ENCODE measurements around the gene KCND2. TPM values are rescaled to one million over a fixed set of nuclear protein-coding genes. Genes with fewer than 3 reads are reported as not detected.

Gene KCND2
- total RNA-seq, 1 experiment from 2014 or later = not detected

GRCh38 chr7:120412139-120413050 is 139.4 kb downstream of the KCND2 start:
- no peak for DNase-seq (ENCODE audit: low read depth)

- no peak for DNase-seq (ENCODE audit: low read depth)
Observed at GRCh38 chr7:120413164-120413563, 140.2 kb downstream of the KCND2 start.

GRCh38 chr7:120417244-120417979 is 144.4 kb downstream of the KCND2 start:
- no peak for DNase-seq (ENCODE audit: low read depth)

- DNase-seq (ENCODE audit: low read depth) = no peak
Observed at GRCh38 chr7:120421151-120421651, 148.2 kb downstream of the KCND2 start.

GRCh38 chr7:120431016-120431415 is 158.0 kb downstream of the KCND2 start:
- DNase-seq (ENCODE audit: low read depth) = no peak

GRCh38 chr7:120436487-120437060 is 163.6 kb downstream of the KCND2 start:
- no peak for DNase-seq (ENCODE audit: low read depth)

- no peak for DNase-seq (ENCODE audit: low read depth)
Observed at GRCh38 chr7:120441850-120442249, 168.9 kb downstream of the KCND2 start.

- no peak for DNase-seq (ENCODE audit: low read depth)
Observed at GRCh38 chr7:120442838-120443237, 169.9 kb downstream of the KCND2 start.

- no peak for DNase-seq (ENCODE audit: low read depth)
Observed at GRCh38 chr7:120444650-120445049, 171.7 kb downstream of the KCND2 start.

- no peak for DNase-seq (ENCODE audit: low read depth)
Observed at GRCh38 chr7:120445276-120445675, 172.3 kb downstream of the KCND2 start.

- no peak for DNase-seq (ENCODE audit: low read depth)
Observed at GRCh38 chr7:120452665-120453064, 179.7 kb downstream of the KCND2 start.

GRCh38 chr7:120456699-120457098 is 183.7 kb downstream of the KCND2 start:
- DNase-seq (ENCODE audit: low read depth) = no peak

GRCh38 chr7:120460949-120461348 is 188.0 kb downstream of the KCND2 start:
- no peak for DNase-seq (ENCODE audit: low read depth)

- no peak for DNase-seq (ENCODE audit: low read depth)
Observed at GRCh38 chr7:120462991-120463390, 190.0 kb downstream of the KCND2 start.

- no peak for DNase-seq (ENCODE audit: low read depth)
Observed at GRCh38 chr7:120464104-120464503, 191.1 kb downstream of the KCND2 start.

GRCh38 chr7:120467676-120468075 is 194.7 kb downstream of the KCND2 start:
- DNase-seq (ENCODE audit: low read depth) = no peak

GRCh38 chr7:120468611-120469010 is 195.6 kb downstream of the KCND2 start:
- no peak for DNase-seq (ENCODE audit: low read depth)

- no peak for DNase-seq (ENCODE audit: low read depth)
Observed at GRCh38 chr7:120472892-120473291, 199.9 kb downstream of the KCND2 start.

- no peak for DNase-seq (ENCODE audit: low read depth)
Observed at GRCh38 chr7:120473352-120473751, 200.4 kb downstream of the KCND2 start.

- no peak for DNase-seq (ENCODE audit: low read depth)
Observed at GRCh38 chr7:120475994-120476393, 203.0 kb downstream of the KCND2 start.

- DNase-seq (ENCODE audit: low read depth) = no peak
Observed at GRCh38 chr7:120480472-120480871, 207.5 kb downstream of the KCND2 start.

- DNase-seq (ENCODE audit: low read depth) = no peak
Observed at GRCh38 chr7:120480930-120481329, 208.0 kb downstream of the KCND2 start.

All from Daoy (cell line).